T47D (cell line): Measurements from ENCODE around the gene PLEKHG7.

Source experiments
- DNase-seq, 2 experiments: peaks; one replicate each; pipeline versions ENCODE4 v3.0.0 to v3.0.0-alpha.2; 2011 to 2012; ENCODE audit warnings: low read depth in 1 of 2, low spot score in 1 of 2
- JUND ChIP-seq: IDR thresholded peaks from 2 replicates; pipeline ENCODE4 v1.6.1; 2012; ENCODE audit warnings: low read depth
- in situ Hi-C: cut with HindIII; loops from 2 replicates; pipeline ENCODE4 v1.10.0; 2016; ENCODE audit warnings: low sequenced_read_pairs, low pct_unique_long_range_greater_than_20kb

The PLEKHG7 gene

DNA sequence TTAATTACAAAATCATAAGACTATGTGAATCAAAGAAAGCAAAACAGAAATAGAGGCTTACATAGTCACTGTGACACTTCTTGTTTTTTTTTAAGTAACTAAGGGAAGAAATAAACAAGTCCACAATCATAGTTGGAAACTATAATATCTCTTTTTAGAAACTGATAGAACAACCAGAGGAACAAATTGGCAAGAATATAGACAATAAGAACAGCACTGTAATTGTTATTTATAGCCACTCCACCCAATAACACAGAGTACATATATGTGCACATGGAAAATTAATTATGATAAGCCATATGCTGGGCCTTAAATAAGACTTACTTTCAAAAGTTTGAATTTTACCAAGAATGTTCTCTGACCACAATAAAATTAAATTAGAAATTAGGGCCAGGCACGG is 101.1 kb downstream of the PLEKHG7 start:
- in situ Hi-C loops, result no loop called here
- DNase-seq, result no peak
- TF ChIP-seq JUND, result no peak

DNA sequence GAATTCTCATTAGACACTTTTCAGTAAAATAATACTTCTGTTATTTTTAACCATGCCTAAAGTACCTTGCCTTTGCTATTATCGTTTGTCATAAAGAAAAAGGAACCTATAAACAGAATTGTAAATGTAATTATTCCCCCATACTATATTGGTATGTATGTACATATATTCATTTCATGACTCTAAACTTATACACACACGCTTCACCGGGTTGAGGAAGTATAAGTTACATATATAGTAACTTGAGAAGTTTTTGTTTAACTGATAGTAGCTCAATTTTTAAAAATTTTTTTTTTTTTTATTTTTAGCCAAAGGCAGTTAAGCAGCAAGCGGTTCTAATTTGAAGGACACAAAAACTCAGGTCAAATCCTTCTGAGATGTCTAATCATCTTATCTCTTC is 107.6 kb downstream of the PLEKHG7 start:
- no peak for DNase-seq
- in situ Hi-C loops, result no loop called here
- no peak for TF ChIP-seq JUND

- DNase-seq, result no peak
- in situ Hi-C loops, result no loop called here
- no peak for TF ChIP-seq JUND
Measured at GRCh38 chr12:92814584-92814983, 111.8 kb downstream of the PLEKHG7 start.

DNA sequence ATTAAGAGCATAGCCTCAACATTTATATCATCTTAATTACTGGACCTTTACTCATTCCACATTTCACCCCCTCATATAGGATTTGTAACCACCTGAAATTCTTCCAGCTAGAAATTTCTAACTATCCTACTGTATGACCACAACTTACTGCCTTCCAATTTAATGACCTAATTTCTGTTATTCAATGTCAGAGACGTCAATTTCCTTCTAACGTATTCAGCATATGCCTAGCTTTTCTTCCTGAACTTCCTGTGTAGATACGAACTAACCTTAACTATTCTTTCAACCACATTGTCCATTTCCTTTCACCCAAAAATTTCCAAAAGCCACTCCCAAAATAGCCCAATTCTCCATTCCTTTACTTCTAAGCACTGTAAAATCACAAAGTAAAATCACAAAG is 118.4 kb downstream of the PLEKHG7 start:
- no peak for DNase-seq
- TF ChIP-seq JUND, result no peak
- in situ Hi-C loops, result no loop called here
